ENCODE measurements around the gene SMYD3. TPM values are rescaled to one million over a fixed set of nuclear protein-coding genes. Genes with fewer than 3 reads are reported as not detected.

Gene SMYD3
- total RNA-seq, 1 donor from 2014 or later, result 20.8 TPM

DNA sequence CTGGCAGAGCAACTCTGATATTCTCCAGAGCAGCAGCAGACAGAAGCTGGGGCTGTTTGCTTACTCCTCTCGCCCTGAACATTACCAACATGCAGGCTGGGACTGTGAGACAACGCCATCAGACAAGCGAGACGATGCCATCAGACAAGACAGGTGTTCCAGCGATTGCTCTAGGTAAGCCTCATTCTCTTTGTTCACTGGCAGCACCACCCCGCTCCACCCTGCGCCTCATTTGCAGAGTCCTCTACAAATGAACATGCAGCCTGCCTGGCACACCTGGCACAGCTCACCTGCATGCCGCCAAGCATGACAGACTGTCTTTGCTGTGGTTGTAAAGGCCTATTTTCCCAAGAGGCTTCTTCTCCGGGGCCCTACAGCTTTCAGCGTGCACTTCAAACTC, 346.2 kb downstream of the SMYD3 start:
- Mint-ChIP-seq H3K27me3 (no peaks in the 10 kb centered on the region), H3K4me3 (no peak overlapping the region), H3K36me3 (ENCODE audit: low read depth) (no peaks in the 10 kb centered on the region), H3K4me1 (peaks cover 2% of the 10 kb centered on the region), H3K27ac (no peak overlapping the region), H3K9me3 (no peaks in the 10 kb centered on the region)
- TF ChIP-seq, protein P1, sequence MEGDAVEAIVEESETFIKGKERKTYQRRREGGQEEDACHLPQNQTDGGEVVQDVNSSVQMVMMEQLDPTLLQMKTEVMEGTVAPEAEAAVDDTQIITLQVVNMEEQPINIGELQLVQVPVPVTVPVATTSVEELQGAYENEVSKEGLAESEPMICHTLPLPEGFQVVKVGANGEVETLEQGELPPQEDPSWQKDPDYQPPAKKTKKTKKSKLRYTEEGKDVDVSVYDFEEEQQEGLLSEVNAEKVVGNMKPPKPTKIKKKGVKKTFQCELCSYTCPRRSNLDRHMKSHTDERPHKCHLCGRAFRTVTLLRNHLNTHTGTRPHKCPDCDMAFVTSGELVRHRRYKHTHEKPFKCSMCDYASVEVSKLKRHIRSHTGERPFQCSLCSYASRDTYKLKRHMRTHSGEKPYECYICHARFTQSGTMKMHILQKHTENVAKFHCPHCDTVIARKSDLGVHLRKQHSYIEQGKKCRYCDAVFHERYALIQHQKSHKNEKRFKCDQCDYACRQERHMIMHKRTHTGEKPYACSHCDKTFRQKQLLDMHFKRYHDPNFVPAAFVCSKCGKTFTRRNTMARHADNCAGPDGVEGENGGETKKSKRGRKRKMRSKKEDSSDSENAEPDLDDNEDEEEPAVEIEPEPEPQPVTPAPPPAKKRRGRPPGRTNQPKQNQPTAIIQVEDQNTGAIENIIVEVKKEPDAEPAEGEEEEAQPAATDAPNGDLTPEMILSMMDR (IDR thresholded peaks at IDR 0.05), result no peak
- no peak for DNase-seq
- ATAC-seq (ENCODE audit: low read depth), result no peak
- ChIA-PET CTCF (no interaction called here), POLR2A (interaction anchor here (0.6 kb wide), 1 partner anchor 60 kb away, joined by 3 read pairs; no protein-coding TSS in a partner anchor)
- intact Hi-C loops (cut with micrococcal nuclease), result no loop called here

DNA sequence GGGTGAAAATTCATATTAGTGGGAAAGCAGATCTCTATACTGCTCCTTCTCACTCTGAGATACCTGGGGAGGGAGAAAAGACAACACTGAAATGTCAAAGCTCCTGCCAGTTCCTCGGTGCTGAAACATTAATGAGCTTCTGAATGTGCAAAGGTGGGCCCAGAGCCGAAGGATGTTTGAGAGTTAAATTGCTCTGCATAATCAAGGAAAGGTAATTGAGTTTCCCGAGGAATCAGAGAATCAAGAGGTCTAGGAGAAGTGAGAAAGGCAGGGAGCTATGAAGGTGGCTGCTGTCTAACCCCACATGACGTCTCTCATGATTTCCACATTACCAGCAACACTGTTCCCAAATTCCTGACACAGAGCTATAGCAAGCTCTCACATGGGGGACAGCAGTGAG, 346.7 kb downstream of the SMYD3 start:
- Mint-ChIP-seq H3K36me3 (ENCODE audit: low read depth) (no peaks in the 10 kb centered on the region), H3K4me1 (peaks cover 2% of the 10 kb centered on the region), H3K9me3 (no peaks in the 10 kb centered on the region), H3K27ac (no peak overlapping the region), H3K4me3 (no peak overlapping the region), H3K27me3 (no peaks in the 10 kb centered on the region)
- POLR2A ChIA-PET, result interaction anchor here (0.6 kb wide), 1 partner anchor 60 kb away, joined by 3 read pairs; no protein-coding TSS in a partner anchor
- CTCF ChIA-PET, result no interaction called here
- intact Hi-C loops (cut with micrococcal nuclease), result no loop called here
- DNase-seq (no peak), ATAC-seq (ENCODE audit: low read depth) (no peak)
- TF ChIP-seq, protein P1 (IDR thresholded peaks at IDR 0.05), result no peak

DNA sequence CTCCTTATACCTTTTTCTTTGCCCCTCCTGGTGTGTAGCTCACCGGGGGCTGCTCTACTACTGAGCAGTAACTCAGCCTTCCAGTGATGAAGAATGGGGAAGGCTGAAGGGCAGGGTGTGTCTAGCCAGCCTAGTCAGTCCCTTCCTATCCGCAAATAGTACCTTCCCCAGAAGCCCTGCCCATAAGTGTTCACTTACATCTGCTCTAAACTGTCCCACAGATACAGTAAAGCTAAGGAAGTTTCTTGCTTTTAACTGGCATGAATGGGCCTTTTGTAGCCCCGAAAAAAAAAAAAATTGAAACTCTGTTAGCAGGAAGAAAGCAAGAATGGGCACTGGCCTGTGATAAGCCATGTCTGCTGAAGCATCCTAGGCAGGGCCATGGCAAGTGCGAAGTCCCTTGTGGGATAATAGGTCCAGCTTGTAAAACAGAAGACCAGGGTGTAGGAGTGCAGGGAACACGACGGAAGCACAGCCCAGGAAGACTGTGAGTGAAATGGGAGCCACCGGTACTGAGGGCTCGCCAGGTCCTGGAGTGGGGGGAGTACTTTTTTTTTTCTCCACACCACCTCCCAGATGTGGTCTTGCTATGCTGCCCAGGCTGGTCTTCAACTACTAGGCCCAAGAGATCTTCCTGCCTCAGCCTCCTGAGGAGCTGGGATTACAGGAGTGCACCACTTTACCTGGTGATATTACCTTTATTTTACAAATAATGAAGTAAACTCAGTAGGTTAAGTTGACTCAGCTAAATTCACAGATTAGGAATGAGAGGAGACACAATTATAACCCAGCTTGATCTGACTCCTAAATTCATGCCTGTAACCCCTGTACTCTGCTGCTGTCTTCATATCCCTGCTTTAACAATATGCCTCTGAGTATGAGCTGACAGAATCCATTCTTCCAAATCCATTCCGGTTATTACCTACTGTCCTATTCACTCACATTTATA, 347.5 kb downstream of the SMYD3 start:
- Mint-ChIP-seq H3K36me3 (ENCODE audit: low read depth) (no peaks in the 10 kb centered on the region), H3K4me1 (peaks cover 2% of the 10 kb centered on the region), H3K27ac (no peak overlapping the region), H3K4me3 (no peak overlapping the region), H3K9me3 (no peaks in the 10 kb centered on the region), H3K27me3 (no peaks in the 10 kb centered on the region)
- TF ChIP-seq, protein P1 (IDR thresholded peaks at IDR 0.05), result no peak
- intact Hi-C loops (cut with micrococcal nuclease), result no loop called here
- DNase-seq (no peak), ATAC-seq (ENCODE audit: low read depth) (no peak)
- ChIA-PET POLR2A (no interaction called here), CTCF (no interaction called here)

DNA sequence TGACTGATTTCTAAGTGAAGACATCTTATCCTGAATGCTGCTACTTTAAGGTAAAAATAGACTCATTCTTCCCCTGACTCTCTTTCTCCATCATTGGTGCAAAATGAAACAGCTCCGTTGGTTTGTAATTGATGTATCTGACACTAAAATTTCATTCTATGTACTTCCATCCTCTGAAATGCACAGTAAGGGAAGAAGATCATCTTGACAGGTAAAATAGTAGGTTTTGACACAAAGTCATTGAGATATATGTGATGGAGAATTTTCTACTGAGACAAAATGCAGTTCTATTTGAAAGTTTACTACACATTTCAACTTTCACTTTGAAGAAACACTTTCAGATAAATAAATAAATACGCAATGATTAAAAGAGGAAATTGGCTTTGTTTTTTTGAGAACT, 348.9 kb downstream of the SMYD3 start:
- intact Hi-C loops (cut with micrococcal nuclease), result no loop called here
- ChIA-PET POLR2A (no interaction called here), CTCF (no interaction called here)
- Mint-ChIP-seq H3K27ac (no peak overlapping the region), H3K27me3 (no peaks in the 10 kb centered on the region), H3K9me3 (no peaks in the 10 kb centered on the region), H3K4me1 (peaks cover 2% of the 10 kb centered on the region), H3K36me3 (ENCODE audit: low read depth) (no peaks in the 10 kb centered on the region), H3K4me3 (no peak overlapping the region)
- TF ChIP-seq, protein P1 (IDR thresholded peaks at IDR 0.05), result no peak
- ATAC-seq (ENCODE audit: low read depth) (no peak), DNase-seq (no peak)

DNA sequence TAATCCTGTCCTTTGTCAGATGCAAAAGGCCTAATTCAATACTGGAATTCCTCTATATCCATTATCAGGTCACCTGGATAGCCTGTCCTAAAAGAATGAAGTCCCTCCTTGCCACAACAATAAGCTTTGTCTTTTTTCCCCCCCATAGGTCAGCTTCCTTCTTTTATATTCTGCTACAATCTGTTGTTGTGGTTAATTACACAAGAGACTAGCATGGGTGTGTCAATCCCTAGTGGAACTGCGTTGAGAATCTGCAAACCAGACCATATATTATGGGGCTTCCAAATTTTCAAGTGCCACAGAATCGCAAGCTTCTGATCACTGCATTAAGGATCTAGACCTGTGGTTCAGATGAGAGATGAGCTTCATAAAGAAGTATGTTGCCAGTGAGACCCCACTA, 349.6 kb downstream of the SMYD3 start:
- TF ChIP-seq, protein P1 (IDR thresholded peaks at IDR 0.05), result no peak
- Mint-ChIP-seq H3K27me3 (no peaks in the 10 kb centered on the region), H3K36me3 (ENCODE audit: low read depth) (no peaks in the 10 kb centered on the region), H3K9me3 (no peaks in the 10 kb centered on the region), H3K4me1 (peaks cover 2% of the 10 kb centered on the region), H3K27ac (no peak overlapping the region), H3K4me3 (no peak overlapping the region)
- CTCF ChIA-PET, result no interaction called here
- DNase-seq, result no peak
- POLR2A ChIA-PET, result no interaction called here
- intact Hi-C loops (cut with micrococcal nuclease), result no loop called here
- ATAC-seq (ENCODE audit: low read depth), result no peak
